DOHH2 (cell line): Measurements from ENCODE around the gene KRTAP10-2.

Experiments used
- CTCF ChIP-seq: fragments of 200-600 bp; sonication (generic); IDR thresholded peaks from one replicate; pipeline ENCODE4 v1.5.1; 2014; ENCODE audit warnings: antibody characterized with exemption, mild to moderate bottlenecking, low read depth, low read length; ENCODE audit not compliant: poor library complexity, severe bottlenecking
- EZH2phosphoT487 ChIP-seq: fragments of 200-600 bp; sonication (generic); IDR thresholded peaks from 2 replicates; pipeline ENCODE4 v1.6.1; 2017; ENCODE audit warnings: borderline replicate concordance, mild to moderate bottlenecking, antibody characterized with exemption, low read length, moderate library complexity, mixed read lengths

GRCh38 chr21:44548922-44549321 lies 2.4 kb downstream of the KRTAP10-2 start:
- no peak for TF ChIP-seq CTCF
- no peak for TF ChIP-seq EZH2phosphoT487
